GM23338 (cell line): ENCODE results near the gene SNX2.

Experiments used
- EZH2 ChIP-seq: fragments of 200-600 bp; sonication (generic); IDR thresholded peaks from one replicate; pipeline ENCODE4 v1.8.0; 2017; ENCODE audit warnings: antibody characterized with exemption, mild to moderate bottlenecking, low read depth; ENCODE audit not compliant: unreplicated experiment
- EZH2phosphoT487 ChIP-seq: fragments of 200-600 bp; sonication (generic); IDR thresholded peaks from one replicate; pipeline ENCODE4 v1.8.1; 2018; ENCODE audit warnings: antibody characterized with exemption; ENCODE audit not compliant: unreplicated experiment
- JUNB ChIP-seq: IDR thresholded peaks from one replicate; pipeline ENCODE4 v1.6.1; 2016; ENCODE audit warnings: antibody characterized with exemption; ENCODE audit not compliant: unreplicated experiment
- NANOG ChIP-seq: IDR thresholded peaks from 2 replicates; pipeline ENCODE4 v1.6.1; 2016; ENCODE audit warnings: antibody characterized with exemption, borderline replicate concordance
- POLR2AphosphoS5 ChIP-seq: IDR thresholded peaks from 2 replicates; pipeline ENCODE4 v1.6.1; 2016; ENCODE audit warnings: antibody characterized with exemption, low read depth
- STAT1 ChIP-seq: IDR thresholded peaks from one replicate; pipeline ENCODE4 v1.6.1; 2016; ENCODE audit warnings: antibody characterized with exemption; ENCODE audit not compliant: unreplicated experiment
- ZNF114 ChIP-seq: fragments of 250-450 bp; sonication (Bioruptor Pico); IDR thresholded peaks from 2 replicates; pipeline ENCODE4 v1.5.0; 2020; ENCODE audit warnings: mild to moderate bottlenecking, moderate library complexity
- ZNF331 ChIP-seq: fragments of 250-450 bp; sonication (Bioruptor Pico); IDR thresholded peaks from 2 replicates; pipeline ENCODE4 v1.5.0; 2020; ENCODE audit warnings: low read depth, mild to moderate bottlenecking, moderate library complexity
- TF ChIP-seq, protein P1 (sequence below), 2 experiments: fragments of 200-600 bp in 1 of 2; sonication (generic) in 1 of 2; conservative IDR thresholded peaks; 2 replicates each; pipeline versions ENCODE4 v1.5.1 to v1.6.1; 2016 to 2017; ENCODE audit warnings: antibody characterized with exemption in 2 of 2, low read depth in 2 of 2, mild to moderate bottlenecking in 2 of 2, moderate library complexity in 1 of 2
- TF ChIP-seq, protein P2 (sequence below): IDR thresholded peaks from one replicate; pipeline ENCODE4 v1.6.1; 2018; ENCODE audit warnings: antibody characterized with exemption; ENCODE audit not compliant: unreplicated experiment
- TF ChIP-seq, protein P3 (sequence below): IDR thresholded peaks from 2 replicates; pipeline ENCODE4 v1.6.1; 2016; ENCODE audit warnings: antibody characterized with exemption
- TF ChIP-seq, protein P4 (sequence below): fragments of 250-450 bp; sonication (Bioruptor Pico); IDR thresholded peaks from 2 replicates; pipeline ENCODE4 v1.5.0; 2020; ENCODE audit warnings: mild to moderate bottlenecking, moderate library complexity

DNA sequence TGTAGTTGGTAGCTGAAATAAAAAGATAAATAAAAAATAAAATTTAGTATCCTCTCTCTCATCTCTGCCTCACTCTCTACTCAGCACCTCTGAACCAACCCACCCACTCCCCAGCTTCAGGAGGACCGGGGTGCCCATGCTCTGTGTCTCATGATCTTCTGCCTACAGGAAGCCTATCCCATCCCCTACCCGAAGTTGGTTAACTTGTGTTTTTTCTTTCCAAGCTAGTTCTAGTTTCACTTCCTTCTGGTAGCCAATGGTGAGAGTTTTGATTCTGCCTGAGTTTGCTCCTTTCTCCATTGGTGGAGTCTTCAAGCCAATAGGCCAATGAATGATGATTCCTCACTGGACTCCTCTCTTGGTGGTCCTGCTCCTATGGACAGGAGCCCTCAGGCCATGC lies 102.6 kb downstream of the SNX2 start:
- TF ChIP-seq, protein P1, sequence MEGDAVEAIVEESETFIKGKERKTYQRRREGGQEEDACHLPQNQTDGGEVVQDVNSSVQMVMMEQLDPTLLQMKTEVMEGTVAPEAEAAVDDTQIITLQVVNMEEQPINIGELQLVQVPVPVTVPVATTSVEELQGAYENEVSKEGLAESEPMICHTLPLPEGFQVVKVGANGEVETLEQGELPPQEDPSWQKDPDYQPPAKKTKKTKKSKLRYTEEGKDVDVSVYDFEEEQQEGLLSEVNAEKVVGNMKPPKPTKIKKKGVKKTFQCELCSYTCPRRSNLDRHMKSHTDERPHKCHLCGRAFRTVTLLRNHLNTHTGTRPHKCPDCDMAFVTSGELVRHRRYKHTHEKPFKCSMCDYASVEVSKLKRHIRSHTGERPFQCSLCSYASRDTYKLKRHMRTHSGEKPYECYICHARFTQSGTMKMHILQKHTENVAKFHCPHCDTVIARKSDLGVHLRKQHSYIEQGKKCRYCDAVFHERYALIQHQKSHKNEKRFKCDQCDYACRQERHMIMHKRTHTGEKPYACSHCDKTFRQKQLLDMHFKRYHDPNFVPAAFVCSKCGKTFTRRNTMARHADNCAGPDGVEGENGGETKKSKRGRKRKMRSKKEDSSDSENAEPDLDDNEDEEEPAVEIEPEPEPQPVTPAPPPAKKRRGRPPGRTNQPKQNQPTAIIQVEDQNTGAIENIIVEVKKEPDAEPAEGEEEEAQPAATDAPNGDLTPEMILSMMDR (conservative IDR thresholded peaks at IDR 0.05; ENCODE audit: low read depth in 2 of 2) = no peak
- TF ChIP-seq POLR2AphosphoS5 (no peak), EZH2 (no peak), NANOG (no peak), EZH2phosphoT487 (no peak), STAT1 (no peak), ZNF331 (CRISPR knock-in tag) (no peak), JUNB (no peak), ZNF114 (CRISPR knock-in tag) (no peak)
- TF ChIP-seq, protein P2, sequence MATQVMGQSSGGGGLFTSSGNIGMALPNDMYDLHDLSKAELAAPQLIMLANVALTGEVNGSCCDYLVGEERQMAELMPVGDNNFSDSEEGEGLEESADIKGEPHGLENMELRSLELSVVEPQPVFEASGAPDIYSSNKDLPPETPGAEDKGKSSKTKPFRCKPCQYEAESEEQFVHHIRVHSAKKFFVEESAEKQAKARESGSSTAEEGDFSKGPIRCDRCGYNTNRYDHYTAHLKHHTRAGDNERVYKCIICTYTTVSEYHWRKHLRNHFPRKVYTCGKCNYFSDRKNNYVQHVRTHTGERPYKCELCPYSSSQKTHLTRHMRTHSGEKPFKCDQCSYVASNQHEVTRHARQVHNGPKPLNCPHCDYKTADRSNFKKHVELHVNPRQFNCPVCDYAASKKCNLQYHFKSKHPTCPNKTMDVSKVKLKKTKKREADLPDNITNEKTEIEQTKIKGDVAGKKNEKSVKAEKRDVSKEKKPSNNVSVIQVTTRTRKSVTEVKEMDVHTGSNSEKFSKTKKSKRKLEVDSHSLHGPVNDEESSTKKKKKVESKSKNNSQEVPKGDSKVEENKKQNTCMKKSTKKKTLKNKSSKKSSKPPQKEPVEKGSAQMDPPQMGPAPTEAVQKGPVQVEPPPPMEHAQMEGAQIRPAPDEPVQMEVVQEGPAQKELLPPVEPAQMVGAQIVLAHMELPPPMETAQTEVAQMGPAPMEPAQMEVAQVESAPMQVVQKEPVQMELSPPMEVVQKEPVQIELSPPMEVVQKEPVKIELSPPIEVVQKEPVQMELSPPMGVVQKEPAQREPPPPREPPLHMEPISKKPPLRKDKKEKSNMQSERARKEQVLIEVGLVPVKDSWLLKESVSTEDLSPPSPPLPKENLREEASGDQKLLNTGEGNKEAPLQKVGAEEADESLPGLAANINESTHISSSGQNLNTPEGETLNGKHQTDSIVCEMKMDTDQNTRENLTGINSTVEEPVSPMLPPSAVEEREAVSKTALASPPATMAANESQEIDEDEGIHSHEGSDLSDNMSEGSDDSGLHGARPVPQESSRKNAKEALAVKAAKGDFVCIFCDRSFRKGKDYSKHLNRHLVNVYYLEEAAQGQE = no peak
- TF ChIP-seq, protein P3, sequence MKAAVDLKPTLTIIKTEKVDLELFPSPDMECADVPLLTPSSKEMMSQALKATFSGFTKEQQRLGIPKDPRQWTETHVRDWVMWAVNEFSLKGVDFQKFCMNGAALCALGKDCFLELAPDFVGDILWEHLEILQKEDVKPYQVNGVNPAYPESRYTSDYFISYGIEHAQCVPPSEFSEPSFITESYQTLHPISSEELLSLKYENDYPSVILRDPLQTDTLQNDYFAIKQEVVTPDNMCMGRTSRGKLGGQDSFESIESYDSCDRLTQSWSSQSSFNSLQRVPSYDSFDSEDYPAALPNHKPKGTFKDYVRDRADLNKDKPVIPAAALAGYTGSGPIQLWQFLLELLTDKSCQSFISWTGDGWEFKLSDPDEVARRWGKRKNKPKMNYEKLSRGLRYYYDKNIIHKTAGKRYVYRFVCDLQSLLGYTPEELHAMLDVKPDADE = no peak
- TF ChIP-seq, protein P4, sequence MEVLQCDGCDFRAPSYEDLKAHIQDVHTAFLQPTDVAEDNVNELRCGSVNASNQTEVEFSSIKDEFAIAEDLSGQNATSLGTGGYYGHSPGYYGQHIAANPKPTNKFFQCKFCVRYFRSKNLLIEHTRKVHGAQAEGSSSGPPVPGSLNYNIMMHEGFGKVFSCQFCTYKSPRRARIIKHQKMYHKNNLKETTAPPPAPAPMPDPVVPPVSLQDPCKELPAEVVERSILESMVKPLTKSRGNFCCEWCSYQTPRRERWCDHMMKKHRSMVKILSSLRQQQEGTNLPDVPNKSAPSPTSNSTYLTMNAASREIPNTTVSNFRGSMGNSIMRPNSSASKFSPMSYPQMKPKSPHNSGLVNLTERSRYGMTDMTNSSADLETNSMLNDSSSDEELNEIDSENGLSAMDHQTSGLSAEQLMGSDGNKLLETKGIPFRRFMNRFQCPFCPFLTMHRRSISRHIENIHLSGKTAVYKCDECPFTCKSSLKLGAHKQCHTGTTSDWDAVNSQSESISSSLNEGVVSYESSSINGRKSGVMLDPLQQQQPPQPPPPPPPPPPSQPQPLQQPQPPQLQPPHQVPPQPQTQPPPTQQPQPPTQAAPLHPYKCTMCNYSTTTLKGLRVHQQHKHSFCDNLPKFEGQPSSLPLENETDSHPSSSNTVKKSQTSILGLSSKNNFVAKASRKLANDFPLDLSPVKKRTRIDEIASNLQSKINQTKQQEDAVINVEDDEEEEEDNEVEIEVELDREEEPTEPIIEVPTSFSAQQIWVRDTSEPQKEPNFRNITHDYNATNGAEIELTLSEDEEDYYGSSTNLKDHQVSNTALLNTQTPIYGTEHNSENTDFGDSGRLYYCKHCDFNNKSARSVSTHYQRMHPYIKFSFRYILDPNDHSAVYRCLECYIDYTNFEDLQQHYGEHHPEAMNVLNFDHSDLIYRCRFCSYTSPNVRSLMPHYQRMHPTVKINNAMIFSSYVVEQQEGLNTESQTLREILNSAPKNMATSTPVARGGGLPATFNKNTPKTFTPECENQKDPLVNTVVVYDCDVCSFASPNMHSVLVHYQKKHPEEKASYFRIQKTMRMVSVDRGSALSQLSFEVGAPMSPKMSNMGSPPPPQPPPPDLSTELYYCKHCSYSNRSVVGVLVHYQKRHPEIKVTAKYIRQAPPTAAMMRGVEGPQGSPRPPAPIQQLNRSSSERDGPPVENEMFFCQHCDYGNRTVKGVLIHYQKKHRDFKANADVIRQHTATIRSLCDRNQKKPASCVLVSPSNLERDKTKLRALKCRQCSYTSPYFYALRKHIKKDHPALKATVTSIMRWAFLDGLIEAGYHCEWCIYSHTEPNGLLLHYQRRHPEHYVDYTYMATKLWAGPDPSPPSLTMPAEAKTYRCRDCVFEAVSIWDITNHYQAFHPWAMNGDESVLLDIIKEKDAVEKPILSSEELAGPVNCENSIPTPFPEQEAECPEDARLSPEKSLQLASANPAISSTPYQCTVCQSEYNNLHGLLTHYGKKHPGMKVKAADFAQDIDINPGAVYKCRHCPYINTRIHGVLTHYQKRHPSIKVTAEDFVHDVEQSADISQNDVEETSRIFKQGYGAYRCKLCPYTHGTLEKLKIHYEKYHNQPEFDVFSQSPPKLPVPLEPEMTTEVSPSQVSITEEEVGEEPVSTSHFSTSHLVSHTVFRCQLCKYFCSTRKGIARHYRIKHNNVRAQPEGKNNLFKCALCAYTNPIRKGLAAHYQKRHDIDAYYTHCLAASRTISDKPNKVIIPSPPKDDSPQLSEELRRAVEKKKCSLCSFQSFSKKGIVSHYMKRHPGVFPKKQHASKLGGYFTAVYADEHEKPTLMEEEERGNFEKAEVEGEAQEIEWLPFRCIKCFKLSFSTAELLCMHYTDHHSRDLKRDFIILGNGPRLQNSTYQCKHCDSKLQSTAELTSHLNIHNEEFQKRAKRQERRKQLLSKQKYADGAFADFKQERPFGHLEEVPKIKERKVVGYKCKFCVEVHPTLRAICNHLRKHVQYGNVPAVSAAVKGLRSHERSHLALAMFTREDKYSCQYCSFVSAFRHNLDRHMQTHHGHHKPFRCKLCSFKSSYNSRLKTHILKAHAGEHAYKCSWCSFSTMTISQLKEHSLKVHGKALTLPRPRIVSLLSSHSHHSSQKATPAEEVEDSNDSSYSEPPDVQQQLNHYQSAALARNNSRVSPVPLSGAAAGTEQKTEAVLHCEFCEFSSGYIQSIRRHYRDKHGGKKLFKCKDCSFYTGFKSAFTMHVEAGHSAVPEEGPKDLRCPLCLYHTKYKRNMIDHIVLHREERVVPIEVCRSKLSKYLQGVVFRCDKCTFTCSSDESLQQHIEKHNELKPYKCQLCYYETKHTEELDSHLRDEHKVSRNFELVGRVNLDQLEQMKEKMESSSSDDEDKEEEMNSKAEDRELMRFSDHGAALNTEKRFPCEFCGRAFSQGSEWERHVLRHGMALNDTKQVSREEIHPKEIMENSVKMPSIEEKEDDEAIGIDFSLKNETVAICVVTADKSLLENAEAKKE = no peak
